ENCODE results near the gene BCL2L13.

Gene BCL2L13

GRCh38 chr22:17726928-17727897 is 88.7 kb downstream of the BCL2L13 start:
- DNase-seq (ENCODE audit: low read depth, low spot score) = no peak

- DNase-seq (ENCODE audit: low read depth, low spot score) = no peak
These were observed 90.2 kb downstream of the BCL2L13 start for GRCh38 chr22:17728786-17729185.

DNA sequence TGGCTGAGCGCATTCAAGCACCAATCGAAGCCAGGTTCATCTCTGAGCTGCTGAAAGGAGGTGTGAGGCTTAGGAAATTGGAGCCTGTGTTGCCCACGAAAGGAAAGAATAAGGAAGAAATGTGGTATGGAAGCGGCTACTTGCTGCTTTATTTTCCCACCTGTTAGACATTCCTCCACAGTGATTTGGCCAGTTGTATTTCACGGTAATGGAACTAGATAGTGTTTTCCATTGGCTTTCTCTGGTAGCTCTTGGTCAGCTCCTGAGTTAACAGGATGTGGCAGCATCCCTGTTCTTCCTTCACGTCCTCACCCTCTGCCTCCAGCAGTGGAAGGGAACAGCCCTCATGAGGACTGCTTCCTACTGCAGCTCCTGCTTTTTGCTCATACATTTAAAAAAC is 91.0 kb downstream of the BCL2L13 start:
- DNase-seq (ENCODE audit: low read depth, low spot score) = no peak

DNA sequence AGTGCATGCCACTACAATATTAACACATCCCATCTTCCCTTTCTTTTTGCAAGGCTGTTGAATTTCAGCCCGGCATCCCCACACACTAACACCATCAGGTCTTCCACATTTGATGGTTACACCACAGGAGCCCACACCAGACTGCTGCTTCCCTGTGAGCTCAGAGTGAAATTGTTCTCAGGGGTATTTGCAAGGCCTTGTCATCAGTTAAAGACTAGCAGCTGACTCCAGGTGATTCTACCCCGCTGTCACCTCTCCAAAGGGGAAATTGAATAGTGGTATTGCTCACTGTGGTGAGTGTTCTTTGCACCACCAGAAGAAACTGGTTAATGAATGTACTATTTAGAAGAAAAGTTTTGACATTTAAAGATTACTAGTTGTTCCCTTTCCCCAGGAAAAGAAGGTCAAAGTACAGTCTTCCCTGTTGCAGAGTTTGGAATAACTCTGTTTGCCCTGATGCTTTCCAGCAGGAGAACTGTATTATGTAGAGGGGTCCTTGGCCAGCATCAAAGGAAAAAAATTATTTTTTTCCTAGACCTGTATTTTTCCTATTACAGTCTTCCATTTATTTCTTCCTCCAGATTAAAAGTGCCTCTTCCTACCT is 93.8 kb downstream of the BCL2L13 start:
- no peak for DNase-seq (ENCODE audit: low read depth, low spot score)

- no peak for DNase-seq (ENCODE audit: low read depth, low spot score)
These were observed 94.9 kb downstream of the BCL2L13 start for GRCh38 chr22:17733466-17733865.

- no peak for DNase-seq (ENCODE audit: low read depth, low spot score)
These were observed 95.6 kb downstream of the BCL2L13 start for GRCh38 chr22:17734187-17734586.

DNA sequence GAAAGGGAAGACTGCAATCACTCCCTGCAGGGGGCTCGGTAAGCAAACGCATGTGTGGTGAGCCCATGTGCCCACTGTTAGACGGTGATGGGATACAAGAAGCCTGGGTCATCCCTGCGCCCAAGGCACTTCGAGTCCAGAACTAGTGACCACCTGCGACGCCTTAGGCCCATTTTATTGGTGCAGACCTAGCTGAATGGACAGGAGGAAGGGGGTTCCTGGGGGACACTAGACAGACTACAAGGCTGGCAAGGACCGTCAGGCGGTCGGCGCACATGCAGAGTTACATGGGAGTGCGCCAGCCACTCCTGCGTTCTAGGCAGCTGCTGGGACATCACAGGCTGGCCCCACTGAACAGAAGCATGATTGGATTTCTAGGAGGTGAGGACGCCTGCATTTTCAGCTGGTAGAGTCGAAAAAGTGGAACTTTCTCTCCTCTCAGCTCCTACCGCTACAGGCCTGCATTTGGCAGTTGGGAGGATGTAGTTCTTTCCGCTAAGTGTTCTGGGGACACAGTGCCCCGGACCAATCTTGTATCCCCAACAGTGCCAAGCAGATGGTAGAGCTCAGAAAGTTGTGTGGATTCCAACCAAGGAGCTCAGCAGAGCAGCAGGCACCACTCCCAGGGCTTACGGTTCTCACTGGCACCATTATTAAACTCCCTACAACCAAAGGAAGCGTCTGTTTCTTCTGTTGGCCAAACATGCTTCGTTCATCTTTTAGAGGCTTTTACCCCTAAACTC is 100.0 kb downstream of the BCL2L13 start:
- DNase-seq (ENCODE audit: low read depth, low spot score) = no peak

GRCh38 chr22:17739196-17739975 is 100.8 kb downstream of the BCL2L13 start:
- no peak for DNase-seq (ENCODE audit: low read depth, low spot score)

- DNase-seq (ENCODE audit: low read depth, low spot score) = no peak
These were observed 103.4 kb downstream of the BCL2L13 start for GRCh38 chr22:17741866-17742526.

DNA sequence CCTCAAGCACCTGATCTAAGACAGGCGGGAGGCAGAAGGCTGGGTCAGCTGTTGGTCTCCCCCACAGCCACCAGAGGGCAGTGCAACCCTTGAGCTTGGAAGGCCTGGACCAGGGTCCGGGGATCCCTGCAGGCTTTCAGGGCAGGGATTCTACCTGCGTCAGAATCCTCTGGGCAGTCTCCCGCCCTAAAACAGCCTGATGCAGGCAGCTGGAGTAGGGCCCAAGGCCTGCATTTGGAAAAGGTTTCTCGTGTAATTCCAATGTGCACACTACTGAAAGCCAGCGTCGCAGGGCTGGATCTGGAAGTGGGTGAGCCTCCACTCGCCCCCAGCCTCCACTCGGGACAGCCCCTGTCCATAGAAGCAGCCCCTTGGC is 104.0 kb downstream of the BCL2L13 start:
- peak; percentile 63 for DNase-seq (ENCODE audit: low read depth, low spot score)

GRCh38 chr22:17743661-17744411 is 105.3 kb downstream of the BCL2L13 start:
- no peak for DNase-seq (ENCODE audit: low read depth, low spot score)

- DNase-seq (ENCODE audit: low read depth, low spot score) = no peak
These were observed 105.9 kb downstream of the BCL2L13 start for GRCh38 chr22:17744430-17744829.

DNA sequence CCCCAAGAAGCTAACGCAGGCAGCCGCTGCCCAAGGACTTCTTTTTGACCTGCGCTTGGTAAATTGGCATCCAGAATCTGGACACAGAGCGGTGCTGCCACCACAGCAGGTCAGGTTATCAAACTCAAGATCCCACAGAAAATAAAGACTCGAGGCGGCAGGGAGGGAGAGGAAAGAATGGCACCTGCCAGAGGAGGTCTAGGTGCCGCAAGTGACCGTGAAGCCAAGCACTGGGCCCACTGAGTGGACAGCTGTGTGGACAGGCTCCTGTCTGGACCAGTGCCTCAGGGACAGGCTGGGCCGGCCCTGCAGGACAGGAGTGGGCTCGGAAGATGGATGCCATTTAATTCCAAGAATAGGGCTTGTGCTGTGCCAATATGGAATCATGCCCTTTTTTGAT is 108.4 kb downstream of the BCL2L13 start:
- DNase-seq (ENCODE audit: low read depth, low spot score) = no peak

- DNase-seq (ENCODE audit: low read depth, low spot score) = no peak
These were observed 110.2 kb downstream of the BCL2L13 start for GRCh38 chr22:17748555-17749353.

DNA sequence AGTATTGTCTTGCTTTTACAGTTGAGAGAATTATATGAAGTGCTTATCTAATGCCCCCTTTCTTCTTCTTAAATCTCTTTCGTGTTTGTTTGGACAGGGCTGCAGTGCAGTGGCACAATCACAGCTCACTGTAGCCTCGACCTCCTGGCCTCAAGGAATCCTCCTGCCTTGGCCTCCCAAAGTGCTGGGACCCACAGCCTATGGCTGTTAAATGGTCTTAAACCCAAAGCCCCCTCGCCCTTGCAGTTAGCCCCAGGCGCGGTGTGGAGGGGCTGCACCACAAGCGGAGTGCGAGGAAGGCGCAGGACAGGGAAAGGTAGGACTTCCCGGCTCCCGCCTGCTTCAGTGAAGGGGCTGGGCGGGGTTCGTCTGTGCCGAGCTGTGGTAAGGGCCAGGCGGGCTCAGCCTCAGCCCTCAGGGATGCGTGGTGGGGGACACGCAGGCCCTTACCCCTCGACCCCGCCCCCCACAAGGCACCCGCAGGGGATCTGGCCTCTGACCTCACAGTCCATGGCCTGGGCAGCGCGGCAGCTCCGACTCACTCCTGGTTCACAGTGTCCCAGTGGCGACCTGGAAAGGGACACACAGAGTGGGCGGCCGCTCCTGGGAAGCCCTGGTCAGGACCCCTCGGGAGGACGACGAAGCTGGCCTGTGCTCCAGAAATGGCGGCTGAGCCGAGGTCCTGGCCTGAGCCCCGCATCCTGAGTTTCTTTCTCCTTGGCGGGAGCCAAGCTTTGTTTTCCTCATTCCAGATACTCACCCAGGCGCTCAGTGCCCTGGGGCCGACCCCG is 111.2 kb downstream of the BCL2L13 start:
- DNase-seq (ENCODE audit: low read depth, low spot score) = no peak

GRCh38 chr22:17751596-17751995 is 113.0 kb downstream of the BCL2L13 start:
- DNase-seq (ENCODE audit: low read depth, low spot score) = no peak

DNA sequence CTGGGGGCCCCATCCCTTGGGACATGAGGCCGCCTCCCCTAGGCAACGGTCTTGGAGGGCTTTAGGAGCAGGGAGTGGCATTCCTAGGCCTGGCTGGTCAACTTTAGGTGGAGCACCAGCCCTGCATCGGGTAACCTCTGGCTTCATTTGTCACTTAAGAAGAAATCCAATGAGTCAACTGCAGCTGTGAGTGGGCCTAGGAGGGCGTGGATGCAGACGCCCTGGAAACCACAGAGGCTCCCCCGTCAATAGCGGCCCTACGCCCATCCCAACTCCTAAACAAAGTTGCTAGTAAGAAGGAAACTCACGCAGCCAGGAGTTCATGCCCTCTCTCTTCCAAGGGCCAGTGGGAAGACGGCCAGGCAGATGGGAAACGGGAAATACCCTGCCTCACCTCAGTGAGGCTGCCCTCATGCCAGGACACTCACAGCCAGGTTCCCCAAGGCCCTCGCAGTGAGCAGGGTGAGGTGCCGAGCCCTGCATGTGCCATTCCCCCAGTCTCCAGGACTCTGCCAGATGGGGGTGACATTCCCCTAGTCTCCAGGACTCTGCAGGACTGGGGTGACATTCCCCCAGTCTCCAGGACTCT is 114.9 kb downstream of the BCL2L13 start:
- DNase-seq (ENCODE audit: low read depth, low spot score) = no peak

DNA sequence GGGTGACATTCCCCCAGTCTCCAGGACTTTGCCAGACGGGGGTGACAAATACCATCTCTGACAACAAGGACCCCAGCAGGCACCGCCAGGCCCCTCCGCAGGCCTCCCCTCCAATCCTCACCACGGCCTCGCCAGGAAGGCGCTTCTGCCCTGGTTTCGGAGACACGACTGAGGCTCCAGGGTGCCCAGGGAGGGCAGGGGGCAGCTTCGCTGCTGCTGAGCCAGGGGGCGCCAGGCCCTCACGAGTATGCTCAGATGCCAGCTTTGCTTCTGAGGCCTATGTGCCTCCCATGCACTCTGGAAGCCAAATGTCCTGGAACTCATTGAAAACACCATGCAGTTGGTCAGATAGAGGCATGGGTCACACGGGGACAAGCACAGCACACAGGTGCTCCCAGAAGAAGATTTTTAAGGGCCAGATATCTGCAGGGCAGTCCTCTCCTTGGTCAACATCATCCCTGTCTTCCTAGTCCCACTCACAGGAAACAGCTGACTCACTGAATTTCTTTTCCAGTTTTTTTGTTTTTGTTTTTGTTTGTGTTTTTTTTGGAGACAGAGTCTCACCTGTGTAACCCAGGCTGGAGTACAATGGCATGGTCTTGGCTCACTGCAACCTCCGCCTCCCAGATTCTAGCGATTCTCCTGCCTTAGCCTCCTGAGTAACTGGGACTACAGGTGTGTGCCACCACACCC is 115.8 kb downstream of the BCL2L13 start:
- DNase-seq (ENCODE audit: low read depth, low spot score) = no peak

Data from iPS DF 19.7 (cell line).